Activated CD4-positive, alpha-beta T cell treated with anti-CD3 and anti-CD28 coated beads, Interleukin-10, Interleukin-2, amounts not matched to agents 100 ng/mL and 50 ng/mL, durations not matched to agents 16 hours and 8 hours (primary cell): ENCODE results near the gene GAS2L2.
"Not testable (repeated sequence)": the region's sequence is repeated elsewhere in the genome, so short reads cannot be mapped to it uniquely, and the experiment has no call there.

ENCODE experiments used
- DNase-seq: peaks from one replicate; pipeline ENCODE4 v3.0.0-alpha.2; 2020

The GAS2L2 gene

DNA sequence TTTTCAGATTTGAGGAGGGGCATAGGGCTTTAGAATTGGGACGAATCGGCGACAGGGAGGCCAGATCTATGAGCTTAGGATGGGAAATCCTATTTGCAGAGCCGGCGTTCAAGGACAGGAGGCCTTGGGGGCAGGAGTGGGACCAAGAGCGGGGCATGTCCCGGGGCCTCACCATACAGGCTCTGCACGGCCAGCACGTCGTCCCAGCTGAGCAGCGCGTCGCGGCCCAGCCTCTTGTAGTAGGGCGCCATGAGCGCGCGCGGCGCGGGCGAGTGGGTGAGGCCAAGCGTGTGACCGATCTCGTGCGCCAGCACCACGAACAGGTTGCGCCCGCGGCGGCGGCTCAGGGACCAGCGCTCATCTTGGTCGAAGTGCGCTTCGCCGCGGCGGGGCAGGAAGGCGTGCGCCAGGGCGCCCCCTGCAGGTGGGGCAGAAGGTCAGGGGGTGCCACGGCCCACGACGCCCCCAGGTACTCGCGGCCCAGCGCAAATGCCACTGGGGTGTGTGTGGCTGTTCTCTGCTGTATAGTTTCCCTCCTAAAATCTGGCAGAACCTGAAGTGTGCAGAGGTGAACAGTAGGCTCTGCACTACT lies 17.0 kb upstream of the GAS2L2 start:
- DNase-seq: no peak

DNA sequence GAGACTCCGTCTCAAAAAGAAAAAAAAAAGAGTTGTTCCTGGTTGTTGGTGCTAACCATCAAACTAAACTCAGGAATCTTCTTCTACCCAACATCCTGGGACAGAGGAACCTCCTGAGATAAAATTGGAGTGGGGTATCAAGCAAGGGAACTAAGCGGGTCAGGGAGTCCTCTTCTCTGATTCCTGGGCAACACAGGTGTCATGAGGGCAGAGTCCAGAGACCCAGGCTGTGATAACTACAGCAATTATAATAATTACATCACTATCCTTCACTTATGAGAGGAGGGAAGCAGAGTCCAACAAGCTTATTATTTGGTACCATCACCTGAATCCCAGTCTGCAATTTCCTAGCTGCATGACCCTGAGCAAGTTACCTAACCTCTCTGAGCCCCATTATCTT lies 15.8 kb upstream of the GAS2L2 start:
- DNase-seq: no peak

DNA sequence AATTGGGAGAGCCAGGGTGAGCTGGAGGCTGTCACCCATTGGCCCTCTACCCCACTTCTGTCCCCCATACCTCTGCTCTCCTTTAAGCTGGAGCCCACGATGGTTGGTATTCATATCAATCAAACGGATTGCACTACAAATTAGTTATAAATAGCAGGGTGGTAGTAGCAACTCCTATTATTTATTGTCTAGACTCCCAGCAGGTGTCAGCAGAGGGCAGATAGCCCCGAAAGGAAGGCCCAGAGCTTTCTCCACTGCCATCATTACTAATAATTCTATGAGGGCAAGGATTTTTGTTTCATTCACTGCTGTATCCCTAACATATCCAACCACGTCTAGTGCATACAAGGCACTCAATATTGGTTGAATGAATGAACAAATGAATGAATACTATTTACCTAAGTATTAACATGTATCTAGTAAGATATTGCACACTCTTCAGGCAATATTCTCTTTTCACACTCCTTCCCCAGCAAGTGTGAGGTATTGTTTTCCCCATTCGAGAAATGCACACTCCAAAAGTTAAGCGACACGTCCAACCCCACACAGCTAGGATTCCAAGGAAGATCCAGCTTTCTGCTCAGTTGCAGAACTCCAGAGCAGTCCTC lies 14.0 kb upstream of the GAS2L2 start:
- DNase-seq: peak; percentile 34

DNA sequence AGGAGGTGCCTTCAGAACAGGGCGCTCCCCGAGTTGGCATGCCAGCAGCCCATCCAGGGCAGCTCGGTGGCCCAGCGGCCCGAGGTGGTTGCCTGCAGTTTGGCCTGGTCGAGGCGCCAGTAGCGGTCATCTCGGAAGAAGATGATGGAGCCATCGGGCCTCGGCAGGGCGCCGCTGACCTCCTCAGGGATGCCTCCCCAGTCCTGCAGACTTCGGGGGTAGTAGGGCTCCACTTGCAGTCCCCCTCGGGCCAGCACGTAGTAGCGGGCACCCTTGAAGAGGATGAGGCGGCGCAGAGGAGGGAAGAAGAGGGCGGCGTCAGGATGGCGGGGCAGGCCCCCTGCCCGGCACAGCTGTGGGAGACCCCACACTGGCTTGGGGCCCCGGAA lies 13.4 kb upstream of the GAS2L2 start:
- DNase-seq: no peak

DNA sequence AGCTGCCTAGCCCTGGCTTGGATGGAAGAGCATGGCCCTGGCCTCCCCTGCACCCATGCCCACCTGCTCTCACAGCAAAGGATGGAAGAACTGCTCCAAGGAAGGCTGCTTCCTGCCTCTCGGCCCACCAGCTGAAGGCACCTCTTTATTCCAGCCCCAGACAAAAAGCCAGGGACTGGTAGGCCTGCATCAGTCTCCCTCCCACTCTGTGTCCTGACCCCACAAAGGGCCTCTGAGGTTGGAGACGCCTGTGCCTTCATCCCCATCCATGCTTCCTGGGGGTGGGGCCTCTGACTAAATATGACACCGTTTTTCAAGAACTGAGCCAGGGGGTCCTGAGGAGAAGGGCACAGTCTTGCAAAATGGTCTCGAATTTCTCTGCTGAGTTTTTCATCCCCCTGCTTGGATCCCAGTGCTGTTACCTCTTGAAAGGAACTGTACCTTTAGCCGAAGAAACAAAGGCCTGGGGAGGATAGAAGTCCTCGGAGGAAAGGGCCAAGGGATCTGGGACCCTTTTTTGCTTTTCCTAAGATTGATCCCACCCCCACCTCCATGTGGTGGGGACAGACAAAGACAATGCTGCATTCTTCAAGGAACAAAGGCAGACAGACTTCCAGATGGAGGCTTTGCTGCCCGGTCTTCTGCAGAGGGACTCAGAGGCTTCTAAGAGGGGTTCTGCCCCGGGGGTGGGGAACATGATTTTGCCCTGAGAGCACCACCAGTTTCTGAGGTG lies 12.9 kb upstream of the GAS2L2 start:
- no peak for DNase-seq

DNA sequence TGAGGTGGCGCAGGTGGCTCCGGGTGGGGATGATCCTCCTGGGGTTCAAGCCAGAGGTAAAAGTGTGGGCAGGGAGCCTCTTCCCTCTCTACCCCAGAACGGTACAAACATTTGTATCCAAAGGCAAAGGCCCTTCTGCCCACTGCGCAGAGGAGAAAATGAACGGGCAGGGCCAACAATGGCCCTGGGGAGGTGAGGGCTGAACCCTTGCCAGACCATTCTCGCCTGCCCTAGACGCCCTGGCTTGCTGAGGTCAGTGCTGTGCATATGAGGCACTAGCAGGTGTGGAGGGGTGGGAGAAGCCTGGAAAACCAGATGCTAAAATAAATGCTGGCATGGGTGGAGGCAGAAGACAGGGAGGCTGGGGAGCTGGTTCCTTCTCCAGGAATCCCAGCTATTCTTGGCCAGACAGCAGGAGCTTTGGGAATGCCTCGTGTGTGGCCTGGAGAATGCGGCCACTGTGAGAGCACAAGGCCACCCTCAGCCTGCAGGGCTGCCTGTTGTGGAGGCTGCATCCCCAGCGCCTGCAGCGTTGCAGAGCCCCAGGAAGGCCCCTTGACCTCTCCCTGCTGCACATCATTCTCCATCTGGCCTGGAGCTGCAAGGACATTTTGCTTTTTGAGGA lies 12.2 kb upstream of the GAS2L2 start:
- no peak for DNase-seq

DNA sequence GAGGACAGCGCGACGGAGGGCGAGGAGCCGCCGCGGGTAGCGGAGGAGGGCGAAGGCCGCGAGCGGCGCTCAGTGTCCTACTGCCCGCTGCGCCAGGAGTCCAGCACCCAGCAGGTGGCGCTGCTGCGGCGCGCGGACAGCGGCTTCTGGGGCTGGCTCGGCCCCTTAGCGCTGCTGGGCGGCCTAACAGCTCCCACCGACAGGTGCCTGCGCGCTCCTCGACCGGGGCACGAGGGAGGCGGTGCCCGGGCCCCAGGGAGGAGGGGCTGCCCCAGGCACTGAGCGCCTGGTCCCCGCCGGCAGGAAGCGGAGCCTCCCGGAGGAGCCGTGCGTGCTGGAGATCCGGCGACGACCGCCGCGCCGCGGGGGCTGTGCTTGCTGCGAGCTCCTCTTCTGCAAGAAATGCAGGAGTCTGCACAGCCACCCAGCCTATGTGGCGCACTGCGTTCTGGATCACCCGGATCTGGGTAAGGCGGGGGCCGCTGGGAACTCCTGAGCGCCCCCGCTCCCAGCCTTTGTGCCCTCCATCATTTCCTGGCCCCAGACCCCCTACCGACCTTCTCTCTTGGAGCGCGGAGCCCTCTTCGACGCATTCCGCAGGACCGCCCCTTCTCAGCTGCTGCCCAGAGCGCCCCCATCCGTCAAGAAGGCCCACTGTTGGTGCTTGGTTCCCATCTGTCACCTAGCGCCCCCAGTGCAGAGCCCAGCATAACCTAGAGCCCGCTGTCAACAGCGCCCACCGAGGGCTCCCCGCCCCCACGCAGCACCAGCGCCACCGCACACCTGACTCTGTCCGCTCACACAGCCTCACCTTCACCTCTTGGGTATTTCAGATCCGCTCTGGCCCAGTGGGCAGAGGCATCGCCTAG lies 11.3 kb upstream of the GAS2L2 start:
- peak; percentile 94 for DNase-seq

DNA sequence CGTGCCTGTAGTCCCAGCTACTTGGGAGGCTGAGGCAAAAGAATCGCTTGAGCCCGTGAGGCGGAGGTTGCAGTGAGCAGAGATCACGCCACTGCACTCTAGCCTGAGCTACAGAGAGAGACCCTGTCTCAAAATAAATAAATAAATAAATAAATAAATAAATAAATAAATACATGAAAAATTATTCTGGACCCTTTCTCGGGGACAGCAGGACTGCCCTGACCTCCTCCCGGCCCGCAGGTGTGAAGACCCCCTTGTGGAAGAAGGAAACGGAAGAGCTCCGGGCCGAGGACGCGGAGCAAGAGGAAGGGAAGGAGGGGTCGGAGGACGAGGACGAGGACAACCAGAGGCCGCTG lies 10.7 kb upstream of the GAS2L2 start:
- DNase-seq: no peak

DNA sequence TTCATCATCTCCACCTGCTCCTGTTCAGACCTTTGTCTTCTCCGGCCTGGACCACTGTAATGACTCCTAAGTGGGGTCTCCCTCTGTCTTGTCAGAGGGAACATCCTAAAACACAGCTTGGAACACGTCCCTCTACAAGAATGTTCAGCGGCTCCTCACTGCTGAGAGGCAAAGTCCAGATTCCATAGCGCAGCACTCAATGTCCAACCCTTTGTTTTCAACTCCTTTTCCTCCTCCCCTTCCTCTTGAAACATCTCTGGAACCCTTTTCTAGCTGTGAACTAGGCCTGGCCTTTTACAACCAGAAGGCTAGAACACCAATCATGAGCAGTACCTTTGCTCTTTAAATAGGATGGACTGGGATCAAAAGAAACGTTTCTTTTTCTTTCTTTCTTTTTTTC lies 8.6 kb upstream of the GAS2L2 start:
- DNase-seq: no peak

DNA sequence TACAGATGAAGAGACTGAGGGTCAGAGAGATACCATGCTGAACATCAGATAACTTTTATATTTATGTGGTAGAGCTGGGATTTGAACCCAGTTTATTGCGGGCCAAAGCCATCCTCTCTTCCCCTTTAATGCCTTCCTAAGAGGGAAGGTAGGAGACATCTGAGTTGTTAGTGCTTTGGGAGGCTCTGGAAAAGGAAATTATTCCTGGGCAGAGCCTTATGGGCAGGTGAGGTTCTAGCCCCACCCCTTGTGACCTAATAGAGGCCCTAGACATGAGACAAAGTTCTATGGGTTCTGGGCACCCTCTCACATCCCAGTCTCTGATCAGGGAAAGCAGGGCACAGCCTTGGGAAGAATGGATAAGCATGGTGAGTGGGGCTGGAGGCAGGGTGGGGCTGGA lies 7.5 kb upstream of the GAS2L2 start, which contains the start of gene C17orf50:
TSS of gene C17orf50 (plus strand) at position 301 of the 400 bp plus-strand sequence. CDS start at position 356, 55 bp downstream.
- no peak for DNase-seq

DNA sequence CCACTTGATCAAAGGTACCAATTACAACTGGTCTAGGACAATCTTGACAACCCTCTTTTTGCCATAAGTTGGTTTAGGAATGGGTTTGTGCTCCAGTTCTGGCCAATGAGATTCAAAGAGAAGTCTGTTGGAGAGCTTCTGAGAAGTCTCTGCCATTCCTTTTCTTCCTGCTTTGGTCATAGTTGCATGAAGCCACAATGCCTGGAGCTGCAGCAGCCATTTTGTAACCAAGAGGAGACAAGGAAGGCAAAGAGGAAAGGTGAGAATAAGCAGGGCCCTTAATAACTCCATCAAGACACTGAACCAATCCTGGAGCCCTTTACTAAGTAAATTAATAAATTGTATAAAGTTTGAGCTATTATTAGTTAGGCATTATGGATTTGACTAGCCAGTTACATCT lies 4.2 kb upstream of the GAS2L2 start:
- DNase-seq: no peak

DNA sequence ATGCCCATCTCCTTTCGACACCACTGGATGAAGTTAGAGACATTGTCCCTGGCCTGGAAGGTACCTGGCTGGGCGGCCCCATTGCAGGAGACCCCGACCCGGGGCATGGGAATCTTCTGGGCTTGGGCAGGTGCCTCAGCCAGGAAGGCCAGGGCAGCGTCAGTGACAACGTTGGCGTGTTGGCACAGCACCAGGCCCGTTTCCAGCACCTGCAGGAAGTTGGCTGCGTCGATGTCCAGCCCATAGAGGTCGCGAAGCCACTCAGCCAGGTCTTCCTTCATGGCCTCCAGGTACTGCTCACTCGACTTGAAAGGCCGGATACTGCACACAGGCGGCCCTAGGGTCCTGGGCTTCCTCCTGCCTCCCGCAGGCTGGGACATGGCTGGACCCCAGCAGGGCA lies 568 bp downstream of the GAS2L2 start:
- DNase-seq: no peak

DNA sequence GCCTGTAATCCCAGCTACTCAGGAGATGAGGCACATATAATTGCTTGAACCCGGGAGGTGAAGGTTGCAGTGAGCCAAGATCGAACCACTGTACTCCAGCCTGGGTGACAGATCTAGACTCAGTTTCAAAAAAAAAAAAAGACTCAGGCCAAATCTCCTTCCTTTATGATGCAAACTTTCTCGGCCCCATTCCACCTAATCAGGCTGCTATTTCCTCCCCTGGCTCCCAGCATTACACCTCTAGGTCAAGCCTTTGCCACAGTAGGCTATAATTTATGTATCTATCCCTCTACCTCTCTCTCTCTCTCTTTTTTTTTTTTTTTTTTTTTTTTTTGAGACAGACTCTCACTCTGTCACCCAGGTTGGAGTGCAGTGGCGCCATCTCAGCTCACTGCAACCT lies 1.5 kb downstream of the GAS2L2 start:
- not testable (repeated sequence) for DNase-seq

DNA sequence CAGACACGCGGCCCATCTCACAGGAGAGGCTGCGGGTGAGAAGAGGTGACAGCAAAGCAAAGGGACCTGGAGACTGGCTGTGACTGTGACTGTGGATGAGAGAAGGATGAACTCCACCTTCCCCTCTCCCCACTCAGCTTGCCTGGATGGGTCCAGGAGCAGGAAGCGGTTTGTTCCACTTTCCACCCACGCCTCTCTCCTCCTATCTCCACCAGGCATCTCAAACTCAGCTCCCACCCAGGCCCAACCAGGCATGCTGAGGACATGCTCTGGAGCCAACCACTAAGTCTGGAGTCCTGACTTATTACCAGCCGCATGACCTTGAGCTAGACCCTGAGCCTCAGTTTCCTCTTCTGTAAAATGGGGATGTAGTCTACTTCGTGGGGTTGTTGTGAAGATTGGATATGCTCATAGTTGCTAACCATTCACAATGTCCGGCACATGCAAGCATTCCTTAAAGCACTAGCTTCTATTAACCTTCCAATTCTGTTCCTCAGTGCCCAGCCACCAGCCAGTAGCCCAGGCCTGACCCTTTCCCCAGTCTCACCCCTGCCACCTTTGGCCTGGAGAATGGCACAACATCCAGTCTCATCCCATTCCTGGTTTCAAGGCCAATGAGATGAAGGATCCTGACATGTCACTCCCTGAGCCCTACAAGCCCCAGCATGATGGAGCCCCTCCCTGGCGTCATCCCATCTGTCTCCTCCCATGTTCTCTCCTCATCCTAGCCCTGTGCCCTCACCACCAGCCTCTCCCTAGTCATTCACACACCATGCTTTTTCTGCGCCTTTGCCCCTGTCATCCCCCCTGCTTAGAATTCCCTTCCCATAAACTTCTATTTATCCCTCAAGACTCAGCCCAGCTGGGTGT lies 2.3 kb downstream of the GAS2L2 start:
- no peak for DNase-seq

DNA sequence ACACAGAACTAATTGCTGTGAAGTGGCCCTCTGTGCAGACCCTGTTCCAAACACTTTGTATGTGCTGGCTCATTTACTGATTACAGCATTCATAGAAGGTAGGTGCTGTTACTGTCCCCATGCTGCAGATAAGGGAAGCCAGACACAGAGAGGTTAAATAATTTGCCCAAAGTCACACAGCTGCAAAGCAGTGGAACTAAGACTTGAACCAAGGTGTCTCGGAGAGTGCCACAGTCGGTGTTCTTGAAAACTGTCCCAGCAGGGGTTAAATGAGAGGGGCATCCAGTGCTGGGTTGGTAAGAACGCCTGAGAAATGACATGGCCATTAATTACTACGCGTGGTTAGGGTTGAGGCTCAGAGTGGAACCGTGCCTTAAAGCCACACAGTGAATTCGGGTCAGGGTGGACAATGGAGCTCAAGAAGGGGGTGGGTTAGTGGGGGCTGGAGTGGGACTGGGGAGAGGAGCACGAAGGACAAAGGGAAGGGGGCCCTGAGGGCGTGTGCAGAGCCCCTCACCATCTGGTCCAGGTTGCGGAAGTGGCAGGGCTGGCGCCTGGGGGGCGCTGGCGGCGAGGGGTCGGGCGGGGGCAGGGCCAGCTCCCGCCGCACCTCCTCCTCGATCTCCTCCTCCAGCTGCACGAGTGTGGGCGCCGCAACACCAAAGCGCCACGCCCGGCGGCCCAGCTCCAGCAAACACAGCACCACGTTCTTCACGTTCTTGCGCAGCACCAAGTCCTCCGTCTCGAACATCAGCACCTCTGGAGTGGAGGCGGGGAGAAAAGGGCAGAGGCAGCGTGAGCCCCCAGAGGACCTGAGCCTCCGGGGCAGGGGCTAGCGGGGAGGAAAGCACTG lies 3.3 kb downstream of the GAS2L2 start:
- DNase-seq: no peak

DNA sequence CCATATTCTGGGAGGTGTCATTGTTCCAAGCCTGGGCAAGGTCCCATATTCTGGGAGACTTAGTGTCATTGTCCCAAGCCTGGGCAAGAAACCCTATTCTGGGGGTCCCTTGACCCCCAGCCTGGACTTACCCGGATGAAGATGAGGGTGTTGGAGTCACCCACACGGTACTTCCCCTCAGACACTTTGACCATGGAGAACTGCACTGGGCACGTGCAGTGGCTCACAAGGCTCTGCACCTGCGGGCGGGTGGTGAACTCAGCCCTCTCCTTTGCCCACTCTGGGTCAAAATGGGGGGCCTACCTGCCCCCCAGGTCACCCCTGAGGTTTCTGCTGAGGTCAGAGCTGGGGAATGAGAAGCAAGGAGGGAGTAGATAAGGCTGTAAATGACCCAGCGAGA lies 4.1 kb downstream of the GAS2L2 start:
- DNase-seq: no peak

DNA sequence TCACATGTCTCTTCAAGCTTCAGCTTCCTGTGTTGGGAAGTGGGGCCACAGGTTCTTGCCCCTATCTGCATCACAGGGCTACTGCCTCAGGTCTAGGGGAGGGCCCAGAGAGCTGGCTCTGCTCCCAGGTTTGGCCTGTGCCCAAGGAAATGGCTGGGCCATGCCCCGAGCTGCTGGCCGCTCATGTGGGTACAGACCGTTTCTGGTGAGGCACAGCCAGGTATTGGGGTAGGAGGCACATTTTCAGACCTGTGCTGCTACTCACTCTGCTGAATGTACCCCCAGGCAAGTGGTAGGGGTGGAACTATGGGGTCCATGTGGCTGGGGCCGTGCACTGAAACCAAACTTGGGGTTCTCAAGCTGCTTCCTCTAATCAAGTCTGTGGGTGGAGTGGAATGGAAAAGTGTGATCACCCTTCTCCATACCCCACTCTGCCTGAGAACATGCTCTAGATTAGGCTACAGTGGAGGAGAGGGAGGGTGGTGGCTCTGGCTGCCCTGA lies 4.6 kb downstream of the GAS2L2 start:
- no peak for DNase-seq

DNA sequence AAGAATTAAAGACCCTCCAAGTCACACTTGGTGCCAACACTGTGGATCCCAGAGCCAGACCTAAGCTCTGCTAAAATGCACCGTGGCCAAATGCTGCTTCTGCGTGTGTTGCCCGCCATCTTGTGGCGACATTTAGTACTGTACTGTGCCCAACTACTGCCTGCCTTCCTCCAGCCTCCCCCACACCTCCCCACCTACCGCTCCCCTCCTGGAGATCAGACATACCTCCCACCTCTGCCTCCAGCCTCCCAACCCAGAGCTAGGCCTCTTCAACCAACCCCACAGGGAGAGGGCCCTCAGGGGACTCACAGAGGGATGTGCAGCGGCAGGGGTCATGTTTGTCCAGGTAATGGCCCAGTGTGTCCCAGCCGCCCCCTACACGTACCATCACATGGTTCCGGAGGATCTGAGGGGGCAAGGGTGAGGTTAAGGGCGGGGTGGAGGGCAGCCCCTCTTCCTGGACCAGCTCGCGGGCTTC lies 5.5 kb downstream of the GAS2L2 start:
- peak; percentile 79 for DNase-seq

DNA sequence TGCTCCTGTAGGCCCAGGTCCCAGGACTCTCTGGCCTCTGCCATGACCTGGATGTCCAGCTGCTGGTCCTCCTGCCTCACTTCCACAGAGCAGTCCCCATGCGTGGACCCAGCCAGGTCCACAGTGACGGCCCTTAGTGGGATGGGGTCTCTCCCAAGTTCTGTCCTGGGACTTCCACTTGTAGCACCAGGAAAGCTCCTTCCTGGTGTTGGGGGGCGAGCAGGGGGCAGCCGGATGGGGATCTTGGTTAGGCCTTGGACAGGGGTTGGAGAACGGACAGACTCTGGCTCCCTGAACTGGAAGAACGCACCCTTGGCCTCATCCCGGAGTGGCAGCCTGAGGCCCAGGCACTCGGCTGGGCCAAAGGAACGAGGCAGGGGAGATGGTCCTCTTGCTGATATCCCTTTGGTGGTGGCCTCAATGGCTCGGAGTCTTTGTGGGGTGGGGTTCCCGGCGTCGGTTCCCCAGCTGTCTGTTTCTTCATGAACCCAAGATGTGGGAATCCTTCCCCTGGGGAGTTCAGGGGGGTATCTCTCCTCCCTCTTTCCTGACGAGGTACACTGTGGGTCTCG lies 7.2 kb downstream of the GAS2L2 start:
- no peak for DNase-seq

DNA sequence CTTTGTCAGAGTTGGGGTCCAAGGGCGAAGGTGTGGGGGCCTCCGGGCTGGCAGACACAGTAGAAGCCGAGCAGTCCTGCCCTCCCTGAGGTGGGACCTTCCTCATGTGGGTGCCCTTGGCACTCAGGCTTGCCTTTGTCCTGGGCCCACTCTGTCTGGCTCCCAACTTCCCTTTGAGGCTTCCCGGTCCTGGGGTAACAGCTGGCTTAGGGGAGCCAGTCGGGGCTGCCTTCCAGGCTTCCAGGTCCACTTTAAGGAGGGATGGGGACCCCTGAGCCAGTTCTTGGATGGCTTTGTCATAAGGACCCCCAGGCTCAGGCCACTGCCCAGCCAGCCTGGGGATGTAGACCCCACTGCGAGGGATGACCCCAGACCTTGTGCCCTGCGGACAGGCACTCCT lies 7.8 kb downstream of the GAS2L2 start:
- DNase-seq: no peak
